HepG2 (cell line): ENCODE results near the gene OR6S1. TPM values are rescaled to one million over a fixed set of nuclear protein-coding genes. Genes with fewer than 3 reads are reported as not detected.

Experiments used
- ATAC-seq: fragments of 200-7000 bp; cut with Tn5 transposase; 3 replicates; pipeline ENCODE4 v1.9.1; 2020; ENCODE audit warnings: mild to moderate bottlenecking, moderate library complexity
- BruUV-seq: library from RNA; stranded (reverse); fragments of 400-500 nt; replicated peaks from 2 replicates; lab custom pipeline; 2021; lab: Mats Ljungman, UMichigan
- CTCF ChIA-PET: fragments of 300-600 bp; formaldehyde crosslinking; extraction: SDS; loops from one replicate; lab custom pipeline; 2021; ENCODE audit warnings: low total read pairs, inconsistent platforms, low intra/inter-chr PET ratio; lab: Yijun Ruan, JAX
- POLR2A ChIA-PET: fragments of 350-600 bp; sonication (Branson Sonifier 250); formaldehyde crosslinking; loops from one replicate; lab custom pipeline; 2020; ENCODE audit warnings: antibody characterized with exemption, inconsistent platforms; lab: Yijun Ruan, JAX
- DNase-seq: peaks from one replicate; pipeline ENCODE4 v3.0.0-alpha.2; 2015; ENCODE audit warnings: low spot score
- FAIRE-seq: peaks from 3 replicates; lab custom pipeline; 2011; peaks lifted over from hg19 to GRCh38; lab: Jason Lieb, UNC
- H2AFZ ChIP-seq: one replicate; pipeline ENCODE4 v1.6.1; 2011; ENCODE audit warnings: low read length, inconsistent platforms
- H3K27ac ChIP-seq: fragments of 300-600 bp; 3 replicates; pipeline ENCODE4 v1.8.0; 2011; ENCODE audit warnings: mixed run types, mild to moderate bottlenecking, mixed read lengths, low read length, inconsistent platforms; ENCODE audit not compliant: insufficient read depth; ENCODE audit errors: extremely low read length
- H3K27me3 ChIP-seq, 2 experiments: fragments of 200-600 bp in 1 of 2; 2 replicates in 1 of 2; 3 replicates in 1 of 2; pipeline versions ENCODE4 v1.6.0 to v1.8.0; 2011; ENCODE audit warnings: low read length in 2 of 2, mild to moderate bottlenecking in 2 of 2, moderate library complexity in 2 of 2, inconsistent platforms in 1 of 2; ENCODE audit not compliant: insufficient read depth in 2 of 2, control insufficient read depth in 1 of 2
- H3K36me3 ChIP-seq, 2 experiments: fragments of 200-600 bp in 1 of 2; replicated peaks in 1 of 2; 2 replicates in 1 of 2; 3 replicates in 1 of 2; pipeline versions ENCODE4 v1.5.1 to v1.8.0; 2011; ENCODE audit warnings: low read length in 2 of 2, inconsistent platforms in 1 of 2; ENCODE audit not compliant: insufficient read depth in 2 of 2, control insufficient read depth in 1 of 2
- H3K4me1 ChIP-seq: 2 replicates; pipeline ENCODE4 v1.5.1; 2012; ENCODE audit warnings: low read length, inconsistent platforms; ENCODE audit not compliant: insufficient read depth
- H3K4me2 ChIP-seq: 2 replicates; pipeline ENCODE4 v1.6.0; 2011; ENCODE audit warnings: low read depth, low read length, inconsistent platforms
- H3K4me3 ChIP-seq, 3 experiments: fragments of 200-600 bp in 1 of 3; sonication (generic), shearing (Covaris generic) in 1 of 3; replicated peaks in 1 of 3; 2 replicates each; pipeline ENCODE4 v1.5.1; 2011 to 2016; ENCODE audit warnings: low read length in 3 of 3, inconsistent platforms in 2 of 3, low read depth in 2 of 3, mild to moderate bottlenecking in 2 of 3, control low read depth in 1 of 3, mixed read lengths in 1 of 3; ENCODE audit not compliant: insufficient read depth in 1 of 3
- H3K79me2 ChIP-seq: one replicate; pipeline ENCODE4 v1.6.1; 2011; ENCODE audit warnings: low read length, inconsistent platforms; ENCODE audit not compliant: insufficient read depth
- H3K9ac ChIP-seq: 2 replicates; pipeline ENCODE4 v1.6.0; 2011; ENCODE audit warnings: mild to moderate bottlenecking, low read depth, low read length, inconsistent platforms; ENCODE audit not compliant: insufficient read depth
- H3K9me3 ChIP-seq: 2 replicates; pipeline ENCODE4 v1.5.1; 2012; ENCODE audit warnings: mild to moderate bottlenecking, low read length
- H4K20me1 ChIP-seq: 2 replicates; pipeline ENCODE4 v1.6.0; 2011; ENCODE audit warnings: inconsistent platforms, mild to moderate bottlenecking, low read length, moderate library complexity; ENCODE audit not compliant: insufficient read depth
- ARNT2 ChIP-seq: sonication (generic); formaldehyde crosslinking; IDR thresholded peaks from 2 replicates; pipeline ENCODE4 v1.8.0; 2022; ENCODE audit warnings: mild to moderate bottlenecking, low read depth, missing genetic modification reagents, moderate library complexity
- DPF2 ChIP-seq: sonication (generic); formaldehyde crosslinking; IDR thresholded peaks from 2 replicates; pipeline ENCODE4 v1.4.0; 2020; ENCODE audit warnings: mild to moderate bottlenecking, low read depth, missing genetic modification reagents, borderline replicate concordance
- ELF4 ChIP-seq: sonication (generic); formaldehyde crosslinking; IDR thresholded peaks from 2 replicates; pipeline ENCODE4 v1.5.0; 2020; ENCODE audit warnings: missing genetic modification reagents, mild to moderate bottlenecking, moderate library complexity, borderline replicate concordance
- MAFK ChIP-seq, 2 experiments: IDR thresholded peaks in 1 of 2; conservative IDR thresholded peaks in 1 of 2; 2 replicates each; pipeline ENCODE4 v1.6.1; 2011; ENCODE audit warnings: improper control_type of control experiment in 2 of 2, low read length in 2 of 2
- MTF1 ChIP-seq: sonication (generic); formaldehyde crosslinking; IDR thresholded peaks from 2 replicates; pipeline ENCODE4 v1.5.0; 2020; ENCODE audit warnings: missing genetic modification reagents
- TEAD3 ChIP-seq: optimal IDR thresholded peaks from 2 replicates; pipeline ENCODE3; 2016; ENCODE audit warnings: borderline replicate concordance
- WIZ ChIP-seq: sonication (generic); formaldehyde crosslinking; IDR thresholded peaks from 2 replicates; pipeline ENCODE4 v1.5.1; 2020; ENCODE audit warnings: mild to moderate bottlenecking, missing genetic modification reagents
- XRCC5 ChIP-seq: fragments of 200-400 bp; formaldehyde crosslinking; optimal IDR thresholded peaks from 2 replicates; pipeline ENCODE3; 2017; ENCODE audit warnings: mild to moderate bottlenecking, low read length
- ZBTB25 ChIP-seq: IDR thresholded peaks from 2 replicates; pipeline ENCODE4 v1.6.1; 2018; ENCODE audit warnings: missing genetic modification reagents
- ZNF549 ChIP-seq: sonication (generic); formaldehyde crosslinking; IDR thresholded peaks from 2 replicates; pipeline ENCODE4 v1.5.0; 2020; ENCODE audit warnings: missing genetic modification reagents
- WGBS: methylation state at CpG from one replicate; pipeline ENCODE4 v1.1.6; 2017; ENCODE audit warnings: low lambda C conversion rate; 5-methylcytosine and 5-hydroxymethylcytosine counted together
- in situ Hi-C: cut with HindIII; loops from 2 replicates; pipeline ENCODE4 v1.10.0; 2017; ENCODE audit warnings: low pct_unique_long_range_greater_than_20kb; ENCODE audit not compliant: extremely low pct_ligation_motif_present
- intact Hi-C: fragments of 100-400 bp; cut with micrococcal nuclease; formaldehyde crosslinking; loops from one replicate; pipeline ENCODE4 v1.10.0; 2022; ENCODE audit not compliant: unreplicated experiment
- polyA plus RNA-seq, 8 experiments: library from polyadenylated mRNA; depleted of rRNA in 3 of 8; stranded (reverse) in 7 of 8; unstranded in 1 of 8; fragments of >200 nt; fragmentation: Illumina TruSeq in 4 of 8; extraction: Trizol in 4 of 8; gene quantifications; 2 replicates each; pipeline versions ENCODE4 v1.2.1 to v1.2.3, GENCODE V29; 2011 to 2016; ENCODE audit warnings: low read depth in 4 of 8, missing spikeins in 1 of 8, mixed read lengths in 1 of 8; ENCODE audit not compliant: insufficient read depth in 1 of 8
- total RNA-seq, 5 experiments: library from RNA; depleted of rRNA; stranded (reverse); fragments of >200 nt; fragmentation: Illumina TruSeq; extraction: Trizol; gene quantifications; 2 replicates each; pipeline ENCODE4 v1.2.3, GENCODE V29; 2016; ENCODE audit warnings: low read depth in 1 of 5
- TF ChIP-seq, protein P1 (sequence below): sonication (generic); formaldehyde crosslinking; IDR thresholded peaks from 2 replicates; pipeline ENCODE4 v1.8.0; 2022; ENCODE audit warnings: mild to moderate bottlenecking, missing genetic modification reagents, moderate library complexity
- TF ChIP-seq, protein P2 (sequence below): sonication (generic); formaldehyde crosslinking; IDR thresholded peaks from 2 replicates; pipeline ENCODE4 v1.4.0; 2020; ENCODE audit warnings: missing genetic modification reagents, borderline replicate concordance
- TF ChIP-seq, protein P3 (sequence below): sonication (generic); formaldehyde crosslinking; IDR thresholded peaks from 2 replicates; pipeline ENCODE4 v1.5.0; 2020; ENCODE audit warnings: mild to moderate bottlenecking, missing genetic modification reagents, borderline replicate concordance

OR6S1 gene
- total and polyA plus RNA-seq, 2 of the 13 experiments (the other 11 are each of a cell fraction or from before 2014, with no cell fraction given), result 0.09 TPM; not detected in 1

GRCh38 chr14:20632448-20632830 is 9.1 kb downstream of the OR6S1 start:
- CTCF ChIA-PET, result interaction anchor here (1.1 to 1.5 kb wide), 2 partner anchors 19 to 22 kb away, joined by 4 to 6 read pairs; no protein-coding TSS in a partner anchor
- BruUV-seq, result no TSS peak
- DNase-seq (no peak), FAIRE-seq (no peak), ATAC-seq (peak; percentile 53)
- Histone ChIP-seq H4K20me1 (no peaks in the 10 kb centered on the region), H3K4me1 (peaks cover 38% of the 10 kb centered on the region), H3K9me3 (no peaks in the 10 kb centered on the region), H3K9ac (peak overlapping the region; percentile 48), H3K4me2 (peak overlapping the region; percentile 78), H3K27ac (peak overlapping the region; percentile 16), H3K27me3 (no peaks in the 10 kb centered on the region; a peak in 1 of 5 replicates), H3K36me3 (no peaks in the 10 kb centered on the region), H3K4me3 (peak overlapping the region; percentile 69 to 78 (median 77)), H3K79me2 (no peaks in the 10 kb centered on the region), H2AFZ (no peak overlapping the region)
- POLR2A ChIA-PET, result interaction anchor here (0.6 to 3.3 kb wide), 8 partner anchors 19 to 289 kb away, joined by 3 to 99 read pairs (median 6); partner anchors contain the start of genes PARP2 and RNASE4
- intact Hi-C loops (loop anchor here (1.0 to 2.0 kb wide), 2 partner anchors 19 to 24 kb away; no protein-coding TSS in a partner anchor), in situ Hi-C loops (loop anchor here (5.0 kb wide), 1 partner anchor 50 kb away; the partner anchor contains the start of gene RNASE4)
- 3% methylated on average over 19 of the region's 19 CpGs for WGBS
- TF ChIP-seq WIZ (CRISPR knock-in tag), result peak; percentile 41; the same call in 1 of the 2 replicates
- TF ChIP-seq ARNT2 (CRISPR knock-in tag), result no peak
- TF ChIP-seq ZBTB25 (CRISPR knock-in tag), result no peak
- TF ChIP-seq, protein P1, sequence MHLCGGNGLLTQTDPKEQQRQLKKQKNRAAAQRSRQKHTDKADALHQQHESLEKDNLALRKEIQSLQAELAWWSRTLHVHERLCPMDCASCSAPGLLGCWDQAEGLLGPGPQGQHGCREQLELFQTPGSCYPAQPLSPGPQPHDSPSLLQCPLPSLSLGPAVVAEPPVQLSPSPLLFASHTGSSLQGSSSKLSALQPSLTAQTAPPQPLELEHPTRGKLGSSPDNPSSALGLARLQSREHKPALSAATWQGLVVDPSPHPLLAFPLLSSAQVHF (CRISPR knock-in tag), result no peak
- TF ChIP-seq ELF4 (CRISPR knock-in tag), result no peak
- TF ChIP-seq, protein P2, sequence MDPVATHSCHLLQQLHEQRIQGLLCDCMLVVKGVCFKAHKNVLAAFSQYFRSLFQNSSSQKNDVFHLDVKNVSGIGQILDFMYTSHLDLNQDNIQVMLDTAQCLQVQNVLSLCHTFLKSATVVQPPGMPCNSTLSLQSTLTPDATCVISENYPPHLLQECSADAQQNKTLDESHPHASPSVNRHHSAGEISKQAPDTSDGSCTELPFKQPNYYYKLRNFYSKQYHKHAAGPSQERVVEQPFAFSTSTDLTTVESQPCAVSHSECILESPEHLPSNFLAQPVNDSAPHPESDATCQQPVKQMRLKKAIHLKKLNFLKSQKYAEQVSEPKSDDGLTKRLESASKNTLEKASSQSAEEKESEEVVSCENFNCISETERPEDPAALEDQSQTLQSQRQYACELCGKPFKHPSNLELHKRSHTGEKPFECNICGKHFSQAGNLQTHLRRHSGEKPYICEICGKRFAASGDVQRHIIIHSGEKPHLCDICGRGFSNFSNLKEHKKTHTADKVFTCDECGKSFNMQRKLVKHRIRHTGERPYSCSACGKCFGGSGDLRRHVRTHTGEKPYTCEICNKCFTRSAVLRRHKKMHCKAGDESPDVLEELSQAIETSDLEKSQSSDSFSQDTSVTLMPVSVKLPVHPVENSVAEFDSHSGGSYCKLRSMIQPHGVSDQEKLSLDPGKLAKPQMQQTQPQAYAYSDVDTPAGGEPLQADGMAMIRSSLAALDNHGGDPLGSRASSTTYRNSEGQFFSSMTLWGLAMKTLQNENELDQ (CRISPR knock-in tag), result no peak
- TF ChIP-seq, protein P3, sequence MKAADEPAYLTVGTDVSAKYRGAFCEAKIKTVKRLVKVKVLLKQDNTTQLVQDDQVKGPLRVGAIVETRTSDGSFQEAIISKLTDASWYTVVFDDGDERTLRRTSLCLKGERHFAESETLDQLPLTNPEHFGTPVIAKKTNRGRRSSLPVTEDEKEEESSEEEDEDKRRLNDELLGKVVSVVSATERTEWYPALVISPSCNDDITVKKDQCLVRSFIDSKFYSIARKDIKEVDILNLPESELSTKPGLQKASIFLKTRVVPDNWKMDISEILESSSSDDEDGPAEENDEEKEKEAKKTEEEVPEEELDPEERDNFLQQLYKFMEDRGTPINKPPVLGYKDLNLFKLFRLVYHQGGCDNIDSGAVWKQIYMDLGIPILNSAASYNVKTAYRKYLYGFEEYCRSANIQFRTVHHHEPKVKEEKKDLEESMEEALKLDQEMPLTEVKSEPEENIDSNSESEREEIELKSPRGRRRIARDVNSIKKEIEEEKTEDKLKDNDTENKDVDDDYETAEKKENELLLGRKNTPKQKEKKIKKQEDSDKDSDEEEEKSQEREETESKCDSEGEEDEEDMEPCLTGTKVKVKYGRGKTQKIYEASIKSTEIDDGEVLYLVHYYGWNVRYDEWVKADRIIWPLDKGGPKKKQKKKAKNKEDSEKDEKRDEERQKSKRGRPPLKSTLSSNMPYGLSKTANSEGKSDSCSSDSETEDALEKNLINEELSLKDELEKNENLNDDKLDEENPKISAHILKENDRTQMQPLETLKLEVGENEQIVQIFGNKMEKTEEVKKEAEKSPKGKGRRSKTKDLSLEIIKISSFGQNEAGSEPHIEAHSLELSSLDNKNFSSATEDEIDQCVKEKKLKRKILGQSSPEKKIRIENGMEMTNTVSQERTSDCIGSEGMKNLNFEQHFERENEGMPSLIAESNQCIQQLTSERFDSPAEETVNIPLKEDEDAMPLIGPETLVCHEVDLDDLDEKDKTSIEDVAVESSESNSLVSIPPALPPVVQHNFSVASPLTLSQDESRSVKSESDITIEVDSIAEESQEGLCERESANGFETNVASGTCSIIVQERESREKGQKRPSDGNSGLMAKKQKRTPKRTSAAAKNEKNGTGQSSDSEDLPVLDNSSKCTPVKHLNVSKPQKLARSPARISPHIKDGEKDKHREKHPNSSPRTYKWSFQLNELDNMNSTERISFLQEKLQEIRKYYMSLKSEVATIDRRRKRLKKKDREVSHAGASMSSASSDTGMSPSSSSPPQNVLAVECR (CRISPR knock-in tag), result peak; percentile 50; the same call in 1 of the 2 replicates
- no peak for TF ChIP-seq TEAD3 (CRISPR knock-in tag)
- no peak for TF ChIP-seq DPF2 (CRISPR knock-in tag)
- no peak for TF ChIP-seq MTF1 (CRISPR knock-in tag)
- peak; percentile 0 for TF ChIP-seq XRCC5
- TF ChIP-seq ZNF549 (CRISPR knock-in tag), result no peak
- no peak for TF ChIP-seq MAFK (conservative IDR thresholded peaks at IDR 0.05 in 1 of 2, IDR thresholded peaks at IDR 0.05 in 1 of 2; ENCODE audit: low read length in 2 of 2)
